Right lobe of liver (tissue), 6 donors: ENCODE measurements around the gene MUC13. TPM values are rescaled to one million over a fixed set of nuclear protein-coding genes. Genes with fewer than 3 reads are reported as not detected.

Experiments used
- ATAC-seq, 4 donors: fragments of 200-7000 bp; cut with Tn5 transposase; one replicate each; pipeline ENCODE4 v1.9.1; 2020; ENCODE audit warnings: mild to moderate bottlenecking in 4 of 4, moderate library complexity in 4 of 4
- DNase-seq, 3 donors: peaks; one replicate each; pipeline ENCODE4 v3.0.0-alpha.2; 2020
- H3K27ac ChIP-seq, 3 donors: fragments of 200-600 bp; one replicate each; pipeline ENCODE4 v1.8.0; 2022
- H3K27me3 ChIP-seq, 2 donors: fragments of 200-600 bp; one replicate each; pipeline ENCODE4 v1.8.0; 2022
- H3K36me3 ChIP-seq, 4 donors: fragments of 200-600 bp; sonication (generic) in 1 of 4; one replicate each; pipeline versions ENCODE4 v1.5.1 to v1.8.0; 2017 to 2022; ENCODE audit warnings: control low read depth in 1 of 4
- H3K4me1 ChIP-seq, 4 donors: fragments of 200-600 bp; sonication (generic) in 1 of 4; one replicate each; pipeline versions ENCODE4 v1.5.1 to v1.8.0; 2017 to 2022; ENCODE audit warnings: control low read depth in 1 of 4
- H3K4me3 ChIP-seq, 3 donors: fragments of 200-600 bp; one replicate each; pipeline ENCODE4 v1.8.0; 2022
- H3K9me3 ChIP-seq, 4 donors: fragments of 200-600 bp; sonication (generic) in 1 of 4; one replicate each; pipeline versions ENCODE4 v1.5.1 to v1.8.0; 2017 to 2022; ENCODE audit warnings: control low read depth in 1 of 4
- POLR2A ChIP-seq: fragments of 450-650 bp; IDR thresholded peaks from one replicate; pipeline ENCODE4 v1.6.1; 2017; ENCODE audit warnings: antibody characterized with exemption, mild to moderate bottlenecking
- WGBS: methylation state at CpG from one replicate; pipeline ENCODE4 v1.1.6; 2018; ENCODE audit warnings: low coverage, low lambda C conversion rate; ENCODE audit not compliant: insufficient coverage; ENCODE audit errors: missing lambda C conversion rate; 5-methylcytosine and 5-hydroxymethylcytosine counted together
- intact Hi-C, 2 donors: fragments of 100-400 bp; cut with DNase I; formaldehyde crosslinking; loops; one replicate each; pipeline versions ENCODE4 v1.11.2 to v1.14.1; 2022
- total RNA-seq, 6 experiments: library from RNA; depleted of rRNA in 2 of 6; stranded (reverse); fragments of >200 nt in 2 of 6; fragmentation: NEBNext Ultra II Directional in 3 of 6; extraction: Animal tissue kit (Norgen Biotek cat#: 25700) in 3 of 6; gene quantifications; one replicate each; pipeline versions ENCODE4 v1.1.0 to v1.2.4, GENCODE V29; 2016 to 2023
- TF ChIP-seq, protein P1 (sequence below), 4 donors: fragments of 200-600 bp in 3 of 4; fragments of 450-650 bp in 1 of 4; IDR thresholded peaks; one replicate each; pipeline versions ENCODE4 v1.5.1 to v1.8.0; 2016 to 2022; ENCODE audit warnings: antibody characterized with exemption in 4 of 4, mild to moderate bottlenecking in 2 of 4
- donor health status: DM: no; HTN: yes; CAD: no.
- donor health status: DM: no; HTN: no; CAD: no.
- donor health status: DM: no; HTN: no; CAD: no.
- donor health status: DM: no; HTN: yes; CAD: no.
- donor health status: DM: no; HTN: yes; CAD: no.

The MUC13 gene
- total RNA-seq, 6 experiments from 2014 or later = 1.9 to 4.5 (median 2.1) TPM; not detected in 3

DNA sequence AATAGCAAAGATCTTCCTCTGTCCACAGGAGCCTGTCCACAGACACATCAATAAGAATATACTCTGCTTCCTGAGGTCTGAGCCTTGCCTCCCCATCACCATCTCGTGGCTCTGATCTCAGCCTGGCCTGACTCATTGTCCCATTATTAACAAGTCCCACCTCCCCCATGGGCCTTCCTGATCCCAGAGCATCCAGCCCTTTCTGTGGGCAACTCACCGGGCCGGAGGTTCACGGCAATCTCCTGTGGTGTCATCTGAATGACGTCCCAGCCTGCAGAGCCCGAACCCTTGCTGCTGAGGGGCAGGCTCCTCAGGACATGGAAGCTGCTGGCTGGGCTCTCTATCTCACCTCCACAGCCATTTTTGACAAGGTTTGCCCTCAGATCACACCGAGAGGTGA lies 75.5 kb downstream of the MUC13 start:
- H3K27ac ChIP-seq = peak overlapping the region; percentile 22 to 41 (median 23)

DNA sequence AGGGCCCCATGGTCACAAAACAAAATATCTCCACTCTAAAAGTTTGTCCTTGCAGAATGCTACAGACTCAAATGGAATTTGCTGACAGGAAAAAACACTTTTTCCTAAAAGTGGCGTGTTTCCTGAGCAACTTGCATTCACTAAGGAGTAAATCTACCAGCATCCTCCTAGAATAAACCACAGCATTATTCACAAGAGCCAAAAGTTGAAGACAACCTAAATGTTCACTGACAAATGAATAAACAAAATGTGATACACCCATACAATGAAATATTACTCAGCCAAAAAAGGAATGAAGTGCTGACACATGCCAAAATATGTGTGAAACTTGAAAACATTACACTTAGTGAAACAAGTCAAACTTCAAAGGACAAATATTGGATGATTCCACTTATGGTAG lies 76.3 kb downstream of the MUC13 start:
- Histone ChIP-seq H3K4me3 (no peak overlapping the region), H3K36me3 (peaks cover 0 to 6% (median 3%) of the 10 kb centered on the region in 4 donors), H3K4me1 (peaks cover 0 to 20% (median 7%) of the 10 kb centered on the region in 4 donors), H3K27me3 (no peaks in the 10 kb centered on the region), H3K27ac (peak overlapping the region; percentile 22 to 41 (median 23)), H3K9me3 (no peaks in the 10 kb centered on the region)
- WGBS = 44% methylated on average over 1 of the region's 1 CpG
- peak; percentile 19 to 42 (median 26) for ATAC-seq
- intact Hi-C loops = no loop called here
- TF ChIP-seq, protein P1, sequence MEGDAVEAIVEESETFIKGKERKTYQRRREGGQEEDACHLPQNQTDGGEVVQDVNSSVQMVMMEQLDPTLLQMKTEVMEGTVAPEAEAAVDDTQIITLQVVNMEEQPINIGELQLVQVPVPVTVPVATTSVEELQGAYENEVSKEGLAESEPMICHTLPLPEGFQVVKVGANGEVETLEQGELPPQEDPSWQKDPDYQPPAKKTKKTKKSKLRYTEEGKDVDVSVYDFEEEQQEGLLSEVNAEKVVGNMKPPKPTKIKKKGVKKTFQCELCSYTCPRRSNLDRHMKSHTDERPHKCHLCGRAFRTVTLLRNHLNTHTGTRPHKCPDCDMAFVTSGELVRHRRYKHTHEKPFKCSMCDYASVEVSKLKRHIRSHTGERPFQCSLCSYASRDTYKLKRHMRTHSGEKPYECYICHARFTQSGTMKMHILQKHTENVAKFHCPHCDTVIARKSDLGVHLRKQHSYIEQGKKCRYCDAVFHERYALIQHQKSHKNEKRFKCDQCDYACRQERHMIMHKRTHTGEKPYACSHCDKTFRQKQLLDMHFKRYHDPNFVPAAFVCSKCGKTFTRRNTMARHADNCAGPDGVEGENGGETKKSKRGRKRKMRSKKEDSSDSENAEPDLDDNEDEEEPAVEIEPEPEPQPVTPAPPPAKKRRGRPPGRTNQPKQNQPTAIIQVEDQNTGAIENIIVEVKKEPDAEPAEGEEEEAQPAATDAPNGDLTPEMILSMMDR (IDR thresholded peaks at IDR 0.05) = no peak
- TF ChIP-seq POLR2A = no peak
- no peak for DNase-seq

More for the DNA sequence above, 75.5 kb downstream of the MUC13 start:
- ATAC-seq (peak; percentile 40 to 80 (median 56)), DNase-seq (peak in 1 of 3 donors; percentile 56)
- H3K27me3 ChIP-seq = no peaks in the 10 kb centered on the region
- WGBS = 50% methylated on average over 1 of the region's 7 CpGs
- no peak overlapping the region for H3K4me3 ChIP-seq
- TF ChIP-seq, protein P1 (IDR thresholded peaks at IDR 0.05) = no peak
- TF ChIP-seq POLR2A = no peak
- peaks cover 0 to 6% (median 3%) of the 10 kb centered on the region in 4 donors for H3K36me3 ChIP-seq
- intact Hi-C loops = no loop called here
- H3K4me1 ChIP-seq = peaks cover 0 to 20% (median 7%) of the 10 kb centered on the region in 4 donors
- no peaks in the 10 kb centered on the region for H3K9me3 ChIP-seq

DNA sequence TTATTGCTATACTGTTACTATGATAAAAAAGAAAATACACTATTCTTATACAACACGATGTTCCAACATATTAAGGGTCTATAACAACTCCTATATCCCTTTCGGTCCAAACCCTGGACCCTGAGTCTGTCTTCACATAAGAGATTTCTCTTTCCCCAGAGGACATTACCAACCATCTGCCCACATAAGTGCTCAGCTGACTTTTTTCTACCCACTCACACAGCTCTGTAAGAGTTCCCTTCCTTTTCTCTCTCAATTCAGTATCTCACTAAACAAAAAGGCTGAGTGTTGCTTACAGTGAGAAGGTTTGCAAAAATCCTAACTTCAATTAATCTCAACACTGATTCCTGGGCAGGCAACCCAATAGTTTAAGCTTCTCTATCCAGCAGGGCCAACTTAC lies 77.9 kb downstream of the MUC13 start:
- Histone ChIP-seq H3K36me3 (peaks cover 0 to 6% (median 3%) of the 10 kb centered on the region in 4 donors), H3K4me1 (peaks cover 0 to 27% (median 9%) of the 10 kb centered on the region in 4 donors), H3K9me3 (no peaks in the 10 kb centered on the region), H3K27me3 (no peaks in the 10 kb centered on the region), H3K27ac (no peak overlapping the region), H3K4me3 (no peak overlapping the region)
- no peak for TF ChIP-seq POLR2A
- TF ChIP-seq, protein P1 (IDR thresholded peaks at IDR 0.05) = no peak
- DNase-seq = no peak
- 88% methylated on average over 2 of the region's 2 CpGs for WGBS
- intact Hi-C loops = no loop called here
- no peak for ATAC-seq

Other genes with a start within 250 kb of the MUC13 start
- 10 to 100 TPM; 17.5 to 29.9 (median 25.5) TPM for gene UMPS, start 204.3 kb downstream of the MUC13 start, total RNA-seq
- gene ITGB5, start 47.4 kb downstream of the MUC13 start, total RNA-seq = 100 to 1,000 TPM in 3 of 6 experiments, 10 to 100 TPM in 3; 61.3 to 125 (median 98.4) TPM
- gene HEG1, start 121.2 kb upstream of the MUC13 start, total RNA-seq = 10 to 100 TPM in 3 of 6 experiments, 1 to 10 TPM in 3; 3.5 to 14.9 (median 10.8) TPM